ENCODE results near the gene GRPEL2. TPM values are rescaled to one million over a fixed set of nuclear protein-coding genes. Genes with fewer than 3 reads are reported as not detected.

The GRPEL2 gene, protein sequence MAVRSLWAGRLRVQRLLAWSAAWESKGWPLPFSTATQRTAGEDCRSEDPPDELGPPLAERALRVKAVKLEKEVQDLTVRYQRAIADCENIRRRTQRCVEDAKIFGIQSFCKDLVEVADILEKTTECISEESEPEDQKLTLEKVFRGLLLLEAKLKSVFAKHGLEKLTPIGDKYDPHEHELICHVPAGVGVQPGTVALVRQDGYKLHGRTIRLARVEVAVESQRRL
- polyA plus RNA-seq (2012; ENCODE audit: insufficient read length, low read depth) = 24.2 TPM

DNA sequence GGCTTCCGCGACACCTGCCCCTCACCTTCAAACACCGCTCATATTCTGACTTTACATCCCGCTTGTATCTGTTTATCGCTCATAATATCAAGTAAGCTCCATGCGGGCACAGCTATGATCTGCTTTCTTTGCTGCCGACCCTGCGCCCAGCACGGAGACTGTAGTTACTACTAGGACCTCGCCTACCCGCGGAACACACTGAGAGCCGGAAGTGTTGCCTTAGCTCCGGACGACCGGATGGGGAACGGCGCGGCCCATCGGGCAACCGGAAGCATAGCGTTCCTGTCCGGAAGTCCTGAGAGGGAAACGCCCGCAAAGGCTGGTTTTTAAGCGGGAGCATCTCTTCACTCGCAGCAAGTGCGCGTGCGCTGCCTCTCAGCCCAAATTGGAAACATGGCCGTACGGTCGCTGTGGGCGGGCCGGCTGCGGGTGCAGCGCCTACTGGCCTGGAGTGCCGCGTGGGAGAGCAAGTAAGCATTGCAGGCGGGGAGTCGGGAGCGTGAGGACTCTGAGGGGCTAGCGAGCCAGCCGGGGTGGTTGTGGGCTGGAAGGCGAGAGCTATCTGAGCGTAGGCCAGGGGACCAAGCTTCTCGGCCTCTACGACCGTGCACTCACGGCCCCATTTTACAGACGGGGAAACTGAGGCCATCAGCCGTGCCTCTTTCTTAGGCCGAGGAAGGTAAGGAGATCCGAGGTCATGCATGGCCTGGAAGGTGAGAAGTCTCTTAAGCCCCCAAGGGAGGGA lies at the start of gene GRPEL2:
TSS of gene GRPEL2 (plus strand) at position 353 of the 745 bp plus-strand sequence. CDS start at position 394, 41 bp downstream.
- TF ChIP-seq FOXP2 (optimal IDR thresholded peaks at IDR 0.05; ENCODE audit: borderline replicate concordance, extremely low read depth, extremely low read length, insufficient read depth) (peak; percentile 75), SIN3A (IDR thresholded peaks at IDR 0.05; ENCODE audit: borderline replicate concordance, insufficient read depth, low read length) (peak; percentile 83; the same call in 1 of the 2 replicates), POLR2AphosphoS5 (IDR thresholded peaks at IDR 0.05; ENCODE audit: low read depth, low read length) (peak; percentile 82), TAF1 (IDR thresholded peaks at IDR 0.05; ENCODE audit: borderline replicate concordance, insufficient read depth, low read length) (peak; percentile 75; the same call in 1 of the 2 replicates)
- TF ChIP-seq, protein P1, sequence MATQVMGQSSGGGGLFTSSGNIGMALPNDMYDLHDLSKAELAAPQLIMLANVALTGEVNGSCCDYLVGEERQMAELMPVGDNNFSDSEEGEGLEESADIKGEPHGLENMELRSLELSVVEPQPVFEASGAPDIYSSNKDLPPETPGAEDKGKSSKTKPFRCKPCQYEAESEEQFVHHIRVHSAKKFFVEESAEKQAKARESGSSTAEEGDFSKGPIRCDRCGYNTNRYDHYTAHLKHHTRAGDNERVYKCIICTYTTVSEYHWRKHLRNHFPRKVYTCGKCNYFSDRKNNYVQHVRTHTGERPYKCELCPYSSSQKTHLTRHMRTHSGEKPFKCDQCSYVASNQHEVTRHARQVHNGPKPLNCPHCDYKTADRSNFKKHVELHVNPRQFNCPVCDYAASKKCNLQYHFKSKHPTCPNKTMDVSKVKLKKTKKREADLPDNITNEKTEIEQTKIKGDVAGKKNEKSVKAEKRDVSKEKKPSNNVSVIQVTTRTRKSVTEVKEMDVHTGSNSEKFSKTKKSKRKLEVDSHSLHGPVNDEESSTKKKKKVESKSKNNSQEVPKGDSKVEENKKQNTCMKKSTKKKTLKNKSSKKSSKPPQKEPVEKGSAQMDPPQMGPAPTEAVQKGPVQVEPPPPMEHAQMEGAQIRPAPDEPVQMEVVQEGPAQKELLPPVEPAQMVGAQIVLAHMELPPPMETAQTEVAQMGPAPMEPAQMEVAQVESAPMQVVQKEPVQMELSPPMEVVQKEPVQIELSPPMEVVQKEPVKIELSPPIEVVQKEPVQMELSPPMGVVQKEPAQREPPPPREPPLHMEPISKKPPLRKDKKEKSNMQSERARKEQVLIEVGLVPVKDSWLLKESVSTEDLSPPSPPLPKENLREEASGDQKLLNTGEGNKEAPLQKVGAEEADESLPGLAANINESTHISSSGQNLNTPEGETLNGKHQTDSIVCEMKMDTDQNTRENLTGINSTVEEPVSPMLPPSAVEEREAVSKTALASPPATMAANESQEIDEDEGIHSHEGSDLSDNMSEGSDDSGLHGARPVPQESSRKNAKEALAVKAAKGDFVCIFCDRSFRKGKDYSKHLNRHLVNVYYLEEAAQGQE (IDR thresholded peaks at IDR 0.05; ENCODE audit: insufficient read depth in 1 of 2, low read depth in 2 of 2, low read length in 2 of 2) = peak in 1 of 2 experiments; percentile 34; a peak in 2 of 4 replicates

DNA sequence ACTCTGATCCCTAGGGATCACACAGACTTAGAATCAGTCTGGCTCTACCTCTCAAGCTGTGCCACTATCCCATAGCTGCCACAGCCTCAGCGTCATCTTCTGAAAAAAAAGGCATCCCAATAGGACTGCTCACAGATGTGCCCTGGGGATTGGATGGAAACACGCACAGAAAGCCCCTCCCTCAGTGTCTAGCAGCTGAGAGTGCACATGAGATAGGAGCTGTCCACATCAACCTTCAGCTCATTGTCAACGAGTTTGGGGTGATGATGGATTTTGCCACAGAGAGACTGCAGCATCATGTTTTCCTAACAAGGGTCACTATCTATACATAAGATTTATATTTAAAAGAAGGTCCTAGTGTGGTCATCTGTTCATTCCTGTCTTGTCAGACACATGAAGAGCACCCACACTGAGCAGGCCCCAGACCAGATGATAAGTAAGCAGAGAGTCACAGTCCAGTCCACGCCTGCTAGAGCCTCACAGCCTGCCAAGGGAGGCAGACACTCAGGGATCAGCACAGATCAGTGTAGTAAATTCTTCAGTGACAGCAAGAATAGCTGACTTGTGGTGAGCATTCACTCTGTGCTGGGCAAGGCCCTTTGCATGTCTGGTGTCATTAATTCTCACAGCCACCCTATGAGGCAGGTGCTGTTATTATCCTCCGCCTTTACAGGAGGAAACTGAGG lies 47.8 kb upstream of the GRPEL2 start:
- TF ChIP-seq SIN3A (IDR thresholded peaks at IDR 0.05; ENCODE audit: borderline replicate concordance, insufficient read depth, low read length) = no peak
- TF ChIP-seq FOXP2 (optimal IDR thresholded peaks at IDR 0.05; ENCODE audit: borderline replicate concordance, extremely low read depth, extremely low read length, insufficient read depth) = no peak
- TF ChIP-seq, protein P1 (IDR thresholded peaks at IDR 0.05; ENCODE audit: insufficient read depth in 1 of 2, low read depth in 2 of 2, low read length in 2 of 2) = no peak
- TF ChIP-seq TAF1 (IDR thresholded peaks at IDR 0.05; ENCODE audit: borderline replicate concordance, insufficient read depth, low read length) = no peak
- TF ChIP-seq POLR2AphosphoS5 (IDR thresholded peaks at IDR 0.05; ENCODE audit: low read depth, low read length) = no peak

DNA sequence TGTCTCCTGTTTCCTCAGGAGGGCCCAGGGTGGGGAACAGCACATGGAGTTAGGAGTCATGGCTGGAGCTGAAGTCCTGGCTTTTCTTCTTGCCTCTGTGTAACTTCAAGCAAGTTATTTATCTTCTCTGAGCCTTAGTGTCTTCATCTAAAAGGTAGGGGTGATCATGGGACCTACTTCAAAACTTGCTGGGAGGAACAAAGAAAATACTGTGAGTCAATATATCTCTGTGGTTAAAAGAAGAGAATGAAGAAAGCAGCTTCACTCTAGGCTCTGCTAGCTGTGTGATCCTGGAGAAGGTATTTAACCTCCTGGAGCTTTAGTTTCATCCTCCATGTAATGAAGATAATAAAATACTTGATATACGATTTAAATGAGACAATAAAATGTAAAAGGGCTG lies 47.1 kb upstream of the GRPEL2 start:
- TF ChIP-seq POLR2AphosphoS5 (IDR thresholded peaks at IDR 0.05; ENCODE audit: low read depth, low read length) (no peak), TAF1 (IDR thresholded peaks at IDR 0.05; ENCODE audit: borderline replicate concordance, insufficient read depth, low read length) (no peak), SIN3A (IDR thresholded peaks at IDR 0.05; ENCODE audit: borderline replicate concordance, insufficient read depth, low read length) (no peak), FOXP2 (optimal IDR thresholded peaks at IDR 0.05; ENCODE audit: borderline replicate concordance, extremely low read depth, extremely low read length, insufficient read depth) (no peak)
- TF ChIP-seq, protein P1 (IDR thresholded peaks at IDR 0.05; ENCODE audit: insufficient read depth in 1 of 2, low read depth in 2 of 2, low read length in 2 of 2) = no peak

DNA sequence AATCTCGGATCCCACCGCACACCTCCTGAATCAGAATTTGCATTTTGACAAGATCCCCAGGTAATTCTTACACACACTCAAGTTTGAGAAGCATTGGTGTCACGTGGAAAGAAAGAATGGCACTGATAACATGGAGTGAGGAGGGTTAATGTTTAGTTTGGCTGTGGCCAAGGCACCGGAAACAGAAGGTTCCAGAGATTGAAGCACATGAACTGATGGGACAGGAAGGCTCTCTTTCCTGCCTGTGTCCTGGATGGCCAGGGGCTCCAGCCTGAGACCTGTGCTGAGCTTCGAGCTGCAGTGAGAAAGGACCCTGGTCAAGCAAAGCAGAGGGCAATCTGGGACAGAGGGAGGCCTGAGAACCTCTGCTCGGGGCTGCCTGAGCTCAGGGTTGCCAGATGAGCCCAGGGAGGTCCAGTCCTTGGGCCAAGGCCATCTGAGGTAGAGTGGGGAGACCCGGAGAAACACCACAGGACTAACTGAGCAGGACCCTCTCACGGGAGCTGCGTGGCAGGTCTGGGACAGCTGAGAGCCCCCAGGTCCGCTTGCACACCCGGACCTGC lies 46.4 kb upstream of the GRPEL2 start:
- TF ChIP-seq POLR2AphosphoS5 (IDR thresholded peaks at IDR 0.05; ENCODE audit: low read depth, low read length) (no peak), TAF1 (IDR thresholded peaks at IDR 0.05; ENCODE audit: borderline replicate concordance, insufficient read depth, low read length) (no peak), FOXP2 (optimal IDR thresholded peaks at IDR 0.05; ENCODE audit: borderline replicate concordance, extremely low read depth, extremely low read length, insufficient read depth) (no peak)
